CD4-positive, alpha-beta T cell (primary cell): ENCODE data around the gene ACTRT2. TPM values are rescaled to one million over a fixed set of nuclear protein-coding genes. Genes with fewer than 3 reads are reported as not detected.

ENCODE experiments used
- ATAC-seq: fragments of 200-7000 bp; cut with Tn5 transposase; one replicate; pipeline ENCODE4 v1.10.0; 2022; ENCODE audit warnings: mild to moderate bottlenecking; ENCODE audit not compliant: poor library complexity
- CTCF ChIA-PET: fragments of 350-600 bp; sonication (Branson Sonifier 250); formaldehyde crosslinking; loops from one replicate; lab custom pipeline; 2021; ENCODE audit warnings: antibody characterized with exemption, inconsistent platforms; lab: Charles Lee
- POLR2A ChIA-PET: fragments of 350-600 bp; sonication (Branson Sonifier 250); formaldehyde crosslinking; loops from one replicate; lab custom pipeline; 2021; ENCODE audit warnings: antibody characterized with exemption, inconsistent platforms; lab: Charles Lee
- DNase-seq, 14 experiments: peaks; one replicate each; pipeline ENCODE4 v3.0.0-alpha.2; 2013 to 2020; ENCODE audit warnings: mixed read lengths in 2 of 14
- H3K27ac ChIP-seq, 2 donors: one replicate each; pipeline versions ENCODE4 v1.5.1 to v1.7.0; 2013; ENCODE audit warnings: low read length in 2 of 2, low read depth in 1 of 2, mild to moderate bottlenecking in 1 of 2
- H3K27me3 ChIP-seq, 2 experiments: 1 replicate in 1 of 2; 2 replicates in 1 of 2; pipeline versions ENCODE4 v1.6.1 to v1.7.0; 2013; ENCODE audit warnings: low read length in 2 of 2, control low read depth in 1 of 2, mild to moderate bottlenecking in 1 of 2, moderate library complexity in 1 of 2; ENCODE audit not compliant: insufficient read depth in 2 of 2, control insufficient read depth in 1 of 2
- H3K36me3 ChIP-seq: one replicate; pipeline ENCODE4 v1.6.1; 2013; ENCODE audit warnings: low read length, control low read depth; ENCODE audit not compliant: insufficient read depth
- H3K4me1 ChIP-seq: one replicate; pipeline ENCODE4 v1.6.1; 2013; ENCODE audit warnings: low read length, control low read depth; ENCODE audit not compliant: insufficient read depth
- H3K4me3 ChIP-seq: one replicate; pipeline ENCODE4 v1.5.1; 2013; ENCODE audit warnings: mild to moderate bottlenecking, low read length, moderate library complexity
- H3K9me3 ChIP-seq, 2 experiments: 1 replicate in 1 of 2; 2 replicates in 1 of 2; pipeline versions ENCODE4 v1.6.1 to v1.7.0; 2013; ENCODE audit warnings: low read length in 2 of 2, mild to moderate bottlenecking in 2 of 2, control low read depth in 1 of 2, moderate library complexity in 1 of 2; ENCODE audit not compliant: control insufficient read depth in 1 of 2, insufficient read depth in 1 of 2
- H3K27ac Mint-ChIP-seq: one replicate; pipeline ENCODE4 v1.8.0; 2020; ENCODE audit warnings: mixed read lengths
- H3K27me3 Mint-ChIP-seq: one replicate; pipeline ENCODE4 v1.8.0; 2021; ENCODE audit warnings: mixed read lengths
- H3K36me3 Mint-ChIP-seq: one replicate; pipeline ENCODE4 v1.8.0; 2021; ENCODE audit warnings: low read depth, mixed read lengths
- H3K4me1 Mint-ChIP-seq: one replicate; pipeline ENCODE4 v1.8.0; 2021; ENCODE audit warnings: low read depth, mixed read lengths
- H3K4me3 Mint-ChIP-seq: one replicate; pipeline ENCODE4 v1.8.0; 2020; ENCODE audit warnings: mild to moderate bottlenecking, mixed read lengths
- H3K9me3 Mint-ChIP-seq: one replicate; pipeline ENCODE4 v1.8.0; 2020; ENCODE audit warnings: mixed read lengths
- intact Hi-C, 2 experiments: fragments of 100-400 bp; cut with DNase I in 1 of 2; cut with micrococcal nuclease in 1 of 2; formaldehyde crosslinking; loops; one replicate each; pipeline versions ENCODE4 v1.15.1 to v1.9.0; 2023 to 2025; cut with DNase I, micrococcal nuclease
- total RNA-seq, 174 experiments: library from RNA in 2 of 174; stranded (reverse) in 2 of 174; gene quantifications; one replicate each; pipeline ENCODE4 v1.2.3 and lab custom pipeline; 2021 to 2026
- TF ChIP-seq, protein P1 (sequence below): fragments of 200-600 bp; IDR thresholded peaks from one replicate; pipeline ENCODE4 v1.8.0; 2022; ENCODE audit warnings: antibody characterized with exemption, mild to moderate bottlenecking

ACTRT2 gene
- total RNA-seq, 2 experiments from 2014 or later: not detected

DNA sequence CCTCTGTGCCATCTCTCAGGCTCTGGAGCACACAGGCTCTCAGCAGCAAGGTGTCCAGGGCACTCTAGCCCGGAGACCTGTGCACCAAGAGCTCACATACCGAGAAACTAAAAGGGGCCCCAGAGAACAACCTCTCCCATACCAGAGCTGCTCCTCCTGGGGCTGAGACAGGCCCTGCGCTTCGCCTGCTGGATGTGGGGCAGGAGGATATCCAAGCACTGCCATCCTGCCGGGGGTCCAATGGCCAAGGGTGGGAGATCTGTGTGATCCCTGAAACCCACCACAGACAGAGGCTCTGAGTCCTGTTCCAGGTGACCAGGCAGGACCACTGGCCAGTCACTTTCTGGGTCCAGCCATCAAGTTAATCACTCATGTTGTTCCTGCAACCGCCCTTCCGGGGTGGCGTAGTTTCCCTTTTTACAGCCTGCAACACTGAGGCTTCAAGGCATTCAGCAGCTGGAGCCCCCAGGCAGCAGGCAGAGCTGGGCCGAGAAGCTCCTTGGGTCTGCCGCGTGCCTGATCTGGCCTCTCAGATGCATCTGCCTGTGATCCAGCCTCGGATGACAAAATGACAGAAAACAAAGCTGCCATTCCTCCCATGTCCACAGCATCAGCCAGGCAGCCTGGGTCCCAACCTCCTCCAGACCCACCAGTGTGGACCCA, 36.7 kb upstream of the ACTRT2 start:
- no peak overlapping the region for H3K4me3 Mint-ChIP-seq
- DNase-seq (no peak), ATAC-seq (no peak)
- TF ChIP-seq, protein P1, sequence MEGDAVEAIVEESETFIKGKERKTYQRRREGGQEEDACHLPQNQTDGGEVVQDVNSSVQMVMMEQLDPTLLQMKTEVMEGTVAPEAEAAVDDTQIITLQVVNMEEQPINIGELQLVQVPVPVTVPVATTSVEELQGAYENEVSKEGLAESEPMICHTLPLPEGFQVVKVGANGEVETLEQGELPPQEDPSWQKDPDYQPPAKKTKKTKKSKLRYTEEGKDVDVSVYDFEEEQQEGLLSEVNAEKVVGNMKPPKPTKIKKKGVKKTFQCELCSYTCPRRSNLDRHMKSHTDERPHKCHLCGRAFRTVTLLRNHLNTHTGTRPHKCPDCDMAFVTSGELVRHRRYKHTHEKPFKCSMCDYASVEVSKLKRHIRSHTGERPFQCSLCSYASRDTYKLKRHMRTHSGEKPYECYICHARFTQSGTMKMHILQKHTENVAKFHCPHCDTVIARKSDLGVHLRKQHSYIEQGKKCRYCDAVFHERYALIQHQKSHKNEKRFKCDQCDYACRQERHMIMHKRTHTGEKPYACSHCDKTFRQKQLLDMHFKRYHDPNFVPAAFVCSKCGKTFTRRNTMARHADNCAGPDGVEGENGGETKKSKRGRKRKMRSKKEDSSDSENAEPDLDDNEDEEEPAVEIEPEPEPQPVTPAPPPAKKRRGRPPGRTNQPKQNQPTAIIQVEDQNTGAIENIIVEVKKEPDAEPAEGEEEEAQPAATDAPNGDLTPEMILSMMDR: no peak
- CTCF ChIA-PET: no interaction called here
- H3K27me3 Mint-ChIP-seq: peaks cover 5% of the 10 kb centered on the region
- POLR2A ChIA-PET: no interaction called here
- H3K4me3 ChIP-seq: no peak overlapping the region
- no peak overlapping the region for H3K27ac Mint-ChIP-seq
- no peaks in the 10 kb centered on the region for H3K4me1 Mint-ChIP-seq
- H3K27ac ChIP-seq: no peak overlapping the region
- no peaks in the 10 kb centered on the region for H3K36me3 Mint-ChIP-seq
- H3K9me3 ChIP-seq: peaks cover 0 to 8% of the 10 kb centered on the region in 2 experiments
- intact Hi-C loops: no loop called here
- no peaks in the 10 kb centered on the region for H3K9me3 Mint-ChIP-seq
- H3K36me3 ChIP-seq: no peaks in the 10 kb centered on the region
- H3K27me3 ChIP-seq: no peaks in the 10 kb centered on the region
- no peaks in the 10 kb centered on the region for H3K4me1 ChIP-seq

DNA sequence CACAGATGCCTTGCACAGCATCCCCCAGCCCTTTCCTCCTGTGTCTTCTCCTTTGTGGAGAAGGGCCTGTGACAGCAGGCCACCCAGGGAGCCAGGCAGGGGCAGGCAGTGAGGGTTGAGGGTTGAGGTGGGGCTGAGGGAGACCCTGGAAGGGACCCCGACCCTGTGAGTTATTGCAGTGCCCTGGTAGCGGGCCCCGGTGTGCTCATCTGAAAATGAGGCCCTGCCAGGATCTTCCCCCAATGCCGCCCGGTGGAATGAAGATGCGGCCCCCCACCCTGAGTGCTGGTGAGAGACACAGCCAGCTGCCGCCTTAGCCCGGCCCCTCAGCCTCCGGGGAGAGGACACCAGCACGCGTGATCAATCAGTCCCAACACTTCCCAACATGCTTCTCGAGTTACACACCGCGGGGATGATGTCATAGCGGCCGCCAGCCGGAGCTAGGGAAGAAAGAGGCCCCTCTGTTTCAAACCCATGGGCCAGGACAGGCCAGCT, 36.2 kb upstream of the ACTRT2 start:
- H3K4me1 ChIP-seq: no peaks in the 10 kb centered on the region
- TF ChIP-seq, protein P1: no peak
- peaks cover 0 to 8% of the 10 kb centered on the region in 2 experiments for H3K9me3 ChIP-seq
- no peaks in the 10 kb centered on the region for H3K36me3 ChIP-seq
- H3K9me3 Mint-ChIP-seq: no peaks in the 10 kb centered on the region
- no peak overlapping the region for H3K4me3 Mint-ChIP-seq
- H3K27ac ChIP-seq: no peak overlapping the region
- no peak overlapping the region for H3K4me3 ChIP-seq
- H3K4me1 Mint-ChIP-seq: no peaks in the 10 kb centered on the region
- no peak for ATAC-seq
- H3K27ac Mint-ChIP-seq: no peak overlapping the region
- no peaks in the 10 kb centered on the region for H3K36me3 Mint-ChIP-seq
- H3K27me3 Mint-ChIP-seq: peaks cover 5% of the 10 kb centered on the region
- CTCF ChIA-PET: no interaction called here
- DNase-seq: no peak
- POLR2A ChIA-PET: no interaction called here
- intact Hi-C loops: no loop called here
- no peaks in the 10 kb centered on the region for H3K27me3 ChIP-seq

- Histone ChIP-seq H3K4me1 (no peaks in the 10 kb centered on the region), H3K36me3 (no peaks in the 10 kb centered on the region), H3K4me3 (no peak overlapping the region), H3K27ac (no peak overlapping the region), H3K9me3 (peaks cover 0 to 8% of the 10 kb centered on the region in 2 experiments), H3K27me3 (no peaks in the 10 kb centered on the region)
- Mint-ChIP-seq H3K27me3 (peaks cover 8% of the 10 kb centered on the region), H3K9me3 (no peaks in the 10 kb centered on the region), H3K4me1 (no peaks in the 10 kb centered on the region), H3K27ac (no peak overlapping the region), H3K36me3 (no peaks in the 10 kb centered on the region), H3K4me3 (no peak overlapping the region)
- POLR2A ChIA-PET: no interaction called here
- no peak for ATAC-seq
- CTCF ChIA-PET: no interaction called here
- DNase-seq: no peak
- intact Hi-C loops: no loop called here
- TF ChIP-seq, protein P1: no peak
Measured at GRCh38 chr1:2985694-2986548, 35.3 kb upstream of the ACTRT2 start.
